AG04450 (cell line): ENCODE results near the gene XPR1. TPM values are rescaled to one million over a fixed set of nuclear protein-coding genes. Genes with fewer than 3 reads are reported as not detected.

Experiments used
- CTCF ChIA-PET: fragments of 300-600, 350-600 bp; formaldehyde crosslinking; extraction: SDS; loops from one replicate; lab custom pipeline; 2022; ENCODE audit warnings: antibody characterized with exemption, inconsistent platforms; lab: Charles Lee
- POLR2A ChIA-PET: fragments of 350-600 bp; formaldehyde crosslinking; extraction: SDS; loops from one replicate; lab custom pipeline; 2021; ENCODE audit warnings: antibody characterized with exemption, inconsistent platforms; lab: Yijun Ruan, JAX
- DNase-seq: peaks from one replicate; pipeline ENCODE4 v3.0.0-alpha.2; 2011; ENCODE audit warnings: low read depth, low spot score
- H3K27ac ChIP-seq: one replicate; pipeline ENCODE4 v1.5.1; 2012; ENCODE audit warnings: low read depth, low read length, control low read depth
- H3K27me3 ChIP-seq: one replicate; pipeline ENCODE4 v1.6.0; 2012; ENCODE audit warnings: low read length; ENCODE audit not compliant: control insufficient read depth, insufficient read depth
- H3K4me3 ChIP-seq: 2 replicates; pipeline ENCODE4 v1.5.1; 2011; ENCODE audit warnings: mild to moderate bottlenecking, low read depth, low read length, control low read depth
- H3K9me3 ChIP-seq: 2 replicates; pipeline ENCODE4 v1.5.1; 2012; ENCODE audit warnings: low read length; ENCODE audit not compliant: control insufficient read depth, insufficient read depth
- CTCF ChIP-seq: IDR thresholded peaks from 2 replicates; pipeline ENCODE4 v1.5.1; 2011; ENCODE audit warnings: low read depth, low read length, control low read depth, inconsistent platforms
- polyA plus RNA-seq: library from polyadenylated mRNA; depleted of rRNA; stranded (reverse); fragments of >200 nt; gene quantifications from 2 replicates; pipeline ENCODE4 v1.2.3, GENCODE V29; 2011

XPR1 gene
- polyA plus RNA-seq, 1 experiment: 63.2 TPM

- TF ChIP-seq CTCF: no peak
- H3K4me3 ChIP-seq: no peak overlapping the region
- CTCF ChIA-PET: no interaction called here
- H3K27me3 ChIP-seq: no peaks in the 10 kb centered on the region
- peaks cover 4% of the 10 kb centered on the region; the same call in 1 of the 2 replicates for H3K9me3 ChIP-seq
- POLR2A ChIA-PET: no interaction called here
- H3K27ac ChIP-seq: no peak overlapping the region
- DNase-seq: no peak
Measured at GRCh38 chr1:180934563-180934962, 302.7 kb downstream of the XPR1 start.

- H3K27ac ChIP-seq: no peak overlapping the region
- no peak for TF ChIP-seq CTCF
- CTCF ChIA-PET: no interaction called here
- peaks cover 4% of the 10 kb centered on the region; the same call in 1 of the 2 replicates for H3K9me3 ChIP-seq
- DNase-seq: no peak
- no peaks in the 10 kb centered on the region for H3K27me3 ChIP-seq
- POLR2A ChIA-PET: no interaction called here
- no peak overlapping the region for H3K4me3 ChIP-seq
Measured at GRCh38 chr1:180935326-180936109, 303.7 kb downstream of the XPR1 start.

GRCh38 chr1:180936110-180937011, 304.5 kb downstream of the XPR1 start:
- Histone ChIP-seq H3K27me3 (no peaks in the 10 kb centered on the region), H3K9me3 (peaks cover 4% of the 10 kb centered on the region; the same call in 1 of the 2 replicates), H3K4me3 (no peak overlapping the region), H3K27ac (no peak overlapping the region)
- TF ChIP-seq CTCF: no peak
- CTCF ChIA-PET: no interaction called here
- POLR2A ChIA-PET: no interaction called here
- DNase-seq: no peak

GRCh38 chr1:180937012-180937372, 305.2 kb downstream of the XPR1 start:
- no peak for TF ChIP-seq CTCF
- H3K4me3 ChIP-seq: no peak overlapping the region
- H3K9me3 ChIP-seq: peaks cover 4% of the 10 kb centered on the region; the same call in 1 of the 2 replicates
- H3K27me3 ChIP-seq: no peaks in the 10 kb centered on the region
- no peak overlapping the region for H3K27ac ChIP-seq
- ChIA-PET CTCF (no interaction called here), POLR2A (no interaction called here)
- no peak for DNase-seq
